Astrocyte (in vitro differentiated cells and primary cell): ENCODE data around the gene FBLN1. TPM values are rescaled to one million over a fixed set of nuclear protein-coding genes. Genes with fewer than 3 reads are reported as not detected.

Experiments used
- DNase-seq: peaks from one replicate; pipeline ENCODE4 v3.0.0-alpha.2; 2010; ENCODE audit warnings: low read depth
- FAIRE-seq: peaks from 2 replicates; lab custom pipeline; 2011; peaks lifted over from hg19 to GRCh38; lab: Jason Lieb, UNC
- H2AFZ ChIP-seq: 2 replicates; pipeline ENCODE4 v1.6.0; 2012; ENCODE audit warnings: low read depth, low read length, inconsistent platforms
- H3K27ac ChIP-seq: 2 replicates; pipeline ENCODE4 v1.5.1; 2011; ENCODE audit warnings: low read depth, low read length, inconsistent platforms
- H3K27me3 ChIP-seq: 2 replicates; pipeline ENCODE4 v1.6.0; 2011; ENCODE audit warnings: low read length, inconsistent platforms; ENCODE audit not compliant: insufficient read depth
- H3K36me3 ChIP-seq: 2 replicates; pipeline ENCODE4 v1.5.1; 2011; ENCODE audit warnings: low read length, inconsistent platforms; ENCODE audit not compliant: insufficient read depth
- H3K4me1 ChIP-seq: 2 replicates; pipeline ENCODE4 v1.5.1; 2011; ENCODE audit warnings: low read length, inconsistent platforms; ENCODE audit not compliant: insufficient read depth
- H3K4me2 ChIP-seq: 2 replicates; pipeline ENCODE4 v1.6.0; 2012; ENCODE audit warnings: low read length, inconsistent platforms
- H3K4me3 ChIP-seq: 2 replicates; pipeline ENCODE4 v1.5.1; 2011; ENCODE audit warnings: low read depth, mild to moderate bottlenecking, low read length, inconsistent platforms; ENCODE audit not compliant: insufficient read depth
- H3K79me2 ChIP-seq: 2 replicates; pipeline ENCODE4 v1.6.0; 2012; ENCODE audit warnings: mild to moderate bottlenecking, low read length, inconsistent platforms; ENCODE audit not compliant: insufficient read depth
- H3K9ac ChIP-seq: 2 replicates; pipeline ENCODE4 v1.6.0; 2012; ENCODE audit warnings: mild to moderate bottlenecking, low read length, inconsistent platforms
- H3K9me3 ChIP-seq: 2 replicates; pipeline ENCODE4 v1.5.1; 2012; ENCODE audit warnings: low read depth, mild to moderate bottlenecking, low read length, inconsistent platforms; ENCODE audit not compliant: insufficient read depth
- H4K20me1 ChIP-seq: 2 replicates; pipeline ENCODE4 v1.6.0; 2012; ENCODE audit warnings: low read length, inconsistent platforms; ENCODE audit not compliant: insufficient read depth
- H3K27ac Mint-ChIP-seq: one replicate; pipeline ENCODE4 v1.8.0; 2021; ENCODE audit warnings: mild to moderate bottlenecking, mixed read lengths; ENCODE audit not compliant: unreplicated experiment
- H3K27me3 Mint-ChIP-seq: one replicate; pipeline ENCODE4 v1.8.0; 2021; ENCODE audit warnings: low read depth, mixed read lengths; ENCODE audit not compliant: unreplicated experiment
- H3K36me3 Mint-ChIP-seq: one replicate; pipeline ENCODE4 v1.8.0; 2021; ENCODE audit warnings: low read depth, mixed read lengths; ENCODE audit not compliant: unreplicated experiment
- H3K4me1 Mint-ChIP-seq: one replicate; pipeline ENCODE4 v1.8.0; 2021; ENCODE audit warnings: low read depth, mixed read lengths; ENCODE audit not compliant: unreplicated experiment
- H3K4me3 Mint-ChIP-seq: one replicate; pipeline ENCODE4 v1.8.0; 2021; ENCODE audit warnings: mild to moderate bottlenecking, moderate library complexity, mixed read lengths; ENCODE audit not compliant: unreplicated experiment
- H3K9me3 Mint-ChIP-seq: one replicate; pipeline ENCODE4 v1.8.0; 2021; ENCODE audit warnings: mild to moderate bottlenecking, mixed read lengths; ENCODE audit not compliant: unreplicated experiment
- CTCF ChIP-seq: IDR thresholded peaks from 2 replicates; pipeline ENCODE4 v1.5.1; 2011; ENCODE audit warnings: low read depth, mild to moderate bottlenecking, inconsistent platforms, low read length, moderate library complexity; ENCODE audit not compliant: insufficient read depth
- EZH2 ChIP-seq: IDR thresholded peaks from 2 replicates; pipeline ENCODE4 v1.6.1; 2012; ENCODE audit warnings: mild to moderate bottlenecking, low read length, inconsistent platforms; ENCODE audit not compliant: insufficient read depth
- total RNA-seq: library from RNA; stranded (reverse); gene quantifications from 2 replicates; pipeline ENCODE4 v1.2.1, GENCODE V29; 2021

FBLN1 gene
- total RNA-seq, 1 donor from 2014 or later, result 69.2 TPM

DNA sequence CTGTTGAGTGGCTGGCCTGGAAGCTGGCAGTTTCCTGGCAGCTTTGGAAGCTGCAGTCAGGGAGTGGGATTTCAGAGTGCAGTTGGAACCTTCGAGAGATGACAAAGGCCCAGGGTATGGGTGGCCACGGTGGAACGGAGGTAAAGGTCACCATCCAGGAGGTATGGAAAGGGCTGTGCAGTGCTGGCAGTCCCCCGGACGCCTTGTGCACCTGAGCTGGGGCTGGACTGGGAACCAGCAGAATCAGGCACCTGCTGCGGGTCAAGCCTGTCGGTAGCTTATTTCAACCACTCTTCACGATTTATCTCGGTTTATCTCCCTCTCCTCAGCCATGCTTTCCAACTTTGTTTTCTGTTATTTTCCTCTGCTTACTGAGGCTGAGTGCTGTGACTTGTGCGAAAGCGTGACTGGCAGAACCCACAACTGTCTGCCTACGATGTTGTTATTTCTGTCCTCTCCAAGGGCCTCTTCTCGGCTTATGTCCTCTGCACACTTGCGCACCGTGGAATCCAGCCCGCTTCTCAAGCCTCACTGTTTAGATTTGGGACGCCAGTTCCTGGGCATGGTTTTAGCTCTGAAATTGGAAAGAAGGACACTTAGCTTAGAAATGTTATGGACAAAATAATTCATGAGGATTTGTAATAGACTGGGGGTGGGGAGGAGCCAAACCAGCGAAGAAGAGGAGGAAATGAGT is 145.0 kb downstream of the FBLN1 start:
- Histone ChIP-seq H3K4me3 (no peak overlapping the region), H2AFZ (no peak overlapping the region), H3K4me2 (no peak overlapping the region), H3K9ac (no peak overlapping the region), H3K27ac (no peak overlapping the region), H3K79me2 (no peaks in the 10 kb centered on the region), H3K27me3 (peaks cover 5% of the 10 kb centered on the region), H3K9me3 (peaks cover 3% of the 10 kb centered on the region), H4K20me1 (no peaks in the 10 kb centered on the region), H3K36me3 (no peaks in the 10 kb centered on the region), H3K4me1 (peaks cover 3% of the 10 kb centered on the region)
- Mint-ChIP-seq H3K27me3 (peaks cover 56% of the 10 kb centered on the region), H3K4me1 (peaks cover 7% of the 10 kb centered on the region), H3K4me3 (no peak overlapping the region), H3K9me3 (peaks cover 2% of the 10 kb centered on the region), H3K36me3 (peaks cover 4% of the 10 kb centered on the region), H3K27ac (peak overlapping the region; percentile 35)
- TF ChIP-seq EZH2 (no peak), CTCF (no peak)
- FAIRE-seq, result no peak
- no peak for DNase-seq

GRCh38 chr22:45648301-45649117 is 145.8 kb downstream of the FBLN1 start:
- Histone ChIP-seq H3K36me3 (no peaks in the 10 kb centered on the region), H3K9ac (no peak overlapping the region), H3K27ac (no peak overlapping the region), H3K4me3 (no peak overlapping the region), H2AFZ (no peak overlapping the region), H3K9me3 (peaks cover 3% of the 10 kb centered on the region), H3K4me1 (peaks cover 3% of the 10 kb centered on the region), H3K4me2 (no peak overlapping the region), H3K27me3 (no peaks in the 10 kb centered on the region), H3K79me2 (no peaks in the 10 kb centered on the region), H4K20me1 (no peaks in the 10 kb centered on the region)
- Mint-ChIP-seq H3K4me1 (peaks cover 2% of the 10 kb centered on the region), H3K9me3 (peaks cover 2% of the 10 kb centered on the region), H3K27ac (peak overlapping the region; percentile 35), H3K27me3 (peaks cover 60% of the 10 kb centered on the region), H3K4me3 (no peak overlapping the region), H3K36me3 (peaks cover 4% of the 10 kb centered on the region)
- no peak for TF ChIP-seq CTCF
- TF ChIP-seq EZH2, result no peak
- DNase-seq (no peak), FAIRE-seq (no peak)
